GM19099 (cell line): ENCODE measurements around the gene CNTFR.

ENCODE experiments used
- POLR2A ChIP-seq: IDR thresholded peaks from 3 replicates; pipeline ENCODE4 v1.6.1; 2011; ENCODE audit warnings: low read depth; ENCODE audit not compliant: insufficient read length; ENCODE audit errors: extremely low read depth

CNTFR gene

DNA sequence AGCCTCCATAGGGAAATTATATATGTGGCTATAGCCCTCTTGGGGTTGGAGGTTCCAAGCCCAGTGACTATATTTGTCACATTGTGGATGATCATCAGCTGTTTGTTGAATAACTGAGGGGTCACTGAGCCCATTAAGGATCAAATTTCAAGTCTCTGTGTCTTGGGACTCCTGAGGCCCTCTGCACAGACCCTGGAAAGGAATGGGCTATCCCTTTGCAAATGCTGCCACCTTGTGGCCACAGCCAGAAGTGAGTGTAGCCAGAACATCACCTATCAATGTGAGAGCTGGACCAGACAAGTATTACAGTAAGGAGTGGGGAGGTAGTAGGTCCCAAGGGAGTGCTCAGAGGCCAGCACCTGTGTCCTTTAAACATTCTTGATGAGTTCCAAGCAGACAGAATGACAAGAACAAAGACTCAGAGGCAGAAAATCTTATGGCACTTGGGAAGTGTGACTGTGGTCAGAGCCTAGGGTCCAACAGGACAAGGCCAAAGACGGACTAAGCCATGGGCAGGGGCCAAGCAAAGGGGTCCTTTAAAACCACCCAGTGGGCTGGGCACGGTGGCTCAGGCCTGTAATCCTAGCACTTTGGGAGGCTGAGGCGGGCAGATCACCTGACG is 14.2 kb upstream of the CNTFR start:
- no peak for TF ChIP-seq POLR2A

- no peak for TF ChIP-seq POLR2A
Measured at GRCh38 chr9:34601937-34602573, 12.5 kb upstream of the CNTFR start.

DNA sequence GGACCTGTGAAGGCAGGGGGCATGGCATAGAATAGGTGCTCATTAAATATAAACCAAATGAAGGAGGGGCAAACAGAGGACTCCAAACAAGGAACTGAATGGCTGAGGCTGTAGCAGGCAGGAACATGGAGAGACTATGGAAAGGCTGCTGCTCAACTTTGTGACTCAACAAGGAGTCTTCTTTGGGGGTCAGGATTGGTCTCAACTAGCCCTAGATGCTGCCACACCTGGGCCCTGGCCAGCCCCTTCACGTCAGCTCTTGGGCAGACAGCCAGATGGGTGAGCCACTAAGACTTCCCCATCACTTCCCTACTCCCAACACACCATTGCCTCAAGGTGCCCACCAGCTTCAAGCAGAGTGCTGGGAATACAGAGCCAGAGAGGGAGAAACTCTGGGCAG is 11.4 kb upstream of the CNTFR start:
- no peak for TF ChIP-seq POLR2A

DNA sequence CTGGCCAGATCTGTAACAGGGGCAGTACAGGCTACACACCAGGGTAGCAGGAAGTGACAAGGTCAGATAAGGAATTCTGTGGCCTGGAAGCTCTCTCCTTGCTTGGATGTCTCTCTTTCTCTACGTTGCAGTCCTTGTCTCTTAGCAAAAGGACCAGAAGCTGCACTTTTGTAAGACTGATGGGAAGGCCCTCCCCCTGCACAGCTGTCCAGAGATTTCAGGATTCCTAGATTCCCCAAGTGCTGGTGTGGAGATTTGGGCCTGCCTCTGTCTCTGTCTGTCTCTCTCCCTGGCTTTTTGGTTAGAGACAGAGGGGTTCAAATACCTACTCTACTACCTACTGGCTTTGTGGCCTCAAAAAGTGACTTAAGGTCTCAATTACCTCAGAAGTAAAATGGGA is 10.0 kb upstream of the CNTFR start:
- TF ChIP-seq POLR2A, result no peak

GRCh38 chr9:34594177-34594576 is 4.7 kb upstream of the CNTFR start:
- TF ChIP-seq POLR2A, result no peak

DNA sequence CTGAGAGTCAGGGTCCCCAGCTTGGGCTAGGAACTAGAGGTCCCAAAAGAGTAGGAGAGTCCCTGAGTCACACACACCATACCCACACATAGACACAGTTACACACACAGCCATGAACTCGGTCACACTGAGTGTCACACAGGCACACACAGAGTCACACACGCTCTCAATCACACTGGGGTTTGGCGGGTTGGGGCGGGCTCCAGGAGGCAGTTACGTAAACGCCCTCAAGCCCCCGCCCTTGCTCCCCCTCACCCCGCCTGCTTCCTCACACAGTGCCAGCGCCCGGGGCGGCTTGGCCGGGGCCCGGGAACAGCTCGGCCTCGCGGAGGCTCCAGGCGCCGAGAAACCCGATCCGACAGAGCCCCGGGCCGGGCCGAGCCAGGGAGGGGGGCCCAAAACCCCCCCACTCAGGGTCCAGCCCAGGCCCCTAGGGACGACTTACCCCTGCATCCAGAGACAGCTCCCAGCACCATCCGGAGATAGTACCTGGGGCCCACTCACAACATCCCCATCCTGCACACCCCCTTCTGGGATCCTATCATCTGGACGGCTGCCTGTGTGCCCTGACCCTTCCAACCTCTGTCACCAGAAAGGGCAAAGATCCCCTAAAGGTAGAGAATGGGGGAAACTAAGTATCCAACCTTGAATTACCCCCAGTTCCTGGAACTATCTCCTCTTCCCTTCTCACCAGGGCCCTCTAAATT is 3.5 kb upstream of the CNTFR start:
- TF ChIP-seq POLR2A, result no peak

GRCh38 chr9:34591917-34592866 is 2.7 kb upstream of the CNTFR start:
- no peak for TF ChIP-seq POLR2A

- no peak for TF ChIP-seq POLR2A
Measured at GRCh38 chr9:34591248-34591916, 1.9 kb upstream of the CNTFR start.

DNA sequence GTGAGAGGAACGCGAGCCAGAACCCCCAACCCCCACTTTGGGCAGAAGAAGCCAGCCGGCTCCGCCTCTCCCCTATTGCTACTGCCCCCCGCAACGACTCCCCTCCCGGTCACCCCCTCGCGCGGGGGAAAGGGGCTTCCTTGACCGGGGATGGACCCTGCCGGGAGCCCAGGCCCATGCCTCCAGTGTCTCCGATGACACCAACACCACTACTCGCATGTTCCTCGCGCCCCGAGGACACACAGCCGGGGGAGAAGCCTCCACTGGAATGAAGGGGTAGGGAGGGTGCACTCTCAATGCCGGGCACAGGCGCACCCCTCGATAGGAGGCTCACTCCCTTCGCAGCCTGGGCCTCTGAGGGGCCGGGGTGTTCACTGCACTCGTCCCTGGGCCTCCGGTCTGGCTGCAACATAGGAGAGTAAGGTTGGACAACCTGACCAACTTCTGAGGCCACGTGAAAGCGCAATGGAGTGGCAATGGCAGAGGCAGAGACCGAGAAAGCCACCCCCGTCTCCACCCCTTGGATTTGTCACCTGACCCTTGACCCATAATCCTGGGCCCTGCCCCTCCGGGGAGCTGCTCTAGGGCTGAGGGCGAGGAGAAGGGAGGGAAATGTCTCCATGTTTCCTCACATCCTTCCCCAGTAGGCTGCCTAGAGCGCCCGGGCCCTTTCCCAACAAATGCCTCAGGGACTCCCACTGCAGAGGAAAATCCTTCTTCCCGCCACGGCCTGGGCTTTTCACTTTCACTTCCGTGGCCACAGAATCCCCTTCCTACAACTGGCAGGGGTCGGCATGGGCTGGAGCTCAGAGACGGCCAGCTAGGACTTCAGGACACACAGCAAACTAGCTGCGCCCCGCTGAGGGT is 1.1 kb upstream of the CNTFR start:
- no peak for TF ChIP-seq POLR2A

DNA sequence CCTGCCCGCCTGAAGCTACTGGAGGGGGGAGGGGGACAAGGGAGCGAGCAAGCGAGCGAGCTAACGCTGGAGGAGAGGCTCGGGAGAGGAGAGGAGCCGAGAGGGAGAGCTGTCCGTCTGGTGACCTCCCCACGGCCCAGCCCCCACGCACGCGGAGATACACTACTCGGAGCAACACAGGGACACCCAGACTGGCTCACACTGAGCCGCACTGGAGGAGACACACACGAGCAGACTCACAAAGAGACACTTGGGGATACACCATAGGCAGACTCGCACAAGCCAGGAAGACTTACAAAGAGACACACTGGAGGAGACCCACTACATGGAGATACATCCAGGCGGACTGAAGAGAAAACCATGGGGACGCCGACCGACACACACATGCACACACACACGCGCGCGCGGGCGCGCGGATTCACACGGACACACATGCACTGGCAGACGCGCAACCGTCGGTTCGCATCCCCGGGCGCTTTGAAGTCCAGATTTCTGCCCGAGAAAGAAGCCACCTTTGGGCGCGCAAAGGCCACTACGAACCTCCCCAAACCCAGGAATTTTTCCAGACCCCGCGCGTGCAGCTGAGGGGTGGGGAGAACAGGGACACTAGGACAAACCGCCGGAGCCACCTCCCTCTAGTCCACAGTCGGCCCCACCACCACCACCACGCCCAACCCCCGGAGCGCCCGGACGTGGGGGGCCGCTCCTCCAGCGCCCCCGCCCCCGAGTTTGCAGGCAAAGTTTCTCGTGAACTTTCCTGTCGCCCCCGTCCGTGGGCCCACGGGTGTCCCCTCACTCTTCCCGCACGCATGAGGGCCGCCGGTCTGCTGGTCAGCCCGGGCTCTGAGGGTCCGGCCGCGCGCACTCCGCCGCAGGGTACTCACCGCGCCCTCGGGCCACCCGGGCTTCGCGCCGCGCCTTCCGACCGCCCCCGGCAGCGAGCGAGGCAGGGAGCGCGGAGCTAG is 571 bp downstream of the CNTFR start:
- TF ChIP-seq POLR2A, result no peak

GRCh38 chr9:34587271-34587670 is 2.3 kb downstream of the CNTFR start:
- no peak for TF ChIP-seq POLR2A

GRCh38 chr9:34585946-34586669 is 3.4 kb downstream of the CNTFR start:
- TF ChIP-seq POLR2A, result no peak
